Loucy (cell line): Measurements from ENCODE around the gene YWHAQ.
"Not testable (repeated sequence)": the region's sequence is repeated elsewhere in the genome, so short reads cannot be mapped to it uniquely, and the experiment has no call there.

Experiments used
- CTCF ChIP-seq: fragments of 200-600 bp; sonication (generic); conservative IDR thresholded peaks from 2 replicates; pipeline ENCODE4 v1.5.1; 2014; ENCODE audit warnings: mild to moderate bottlenecking, antibody characterized with exemption, low read length
- EZH2phosphoT487 ChIP-seq: fragments of 200-600 bp; IDR thresholded peaks from 2 replicates; pipeline ENCODE4 v1.6.1; 2018; ENCODE audit warnings: antibody characterized with exemption, mild to moderate bottlenecking, moderate library complexity, borderline replicate concordance

DNA sequence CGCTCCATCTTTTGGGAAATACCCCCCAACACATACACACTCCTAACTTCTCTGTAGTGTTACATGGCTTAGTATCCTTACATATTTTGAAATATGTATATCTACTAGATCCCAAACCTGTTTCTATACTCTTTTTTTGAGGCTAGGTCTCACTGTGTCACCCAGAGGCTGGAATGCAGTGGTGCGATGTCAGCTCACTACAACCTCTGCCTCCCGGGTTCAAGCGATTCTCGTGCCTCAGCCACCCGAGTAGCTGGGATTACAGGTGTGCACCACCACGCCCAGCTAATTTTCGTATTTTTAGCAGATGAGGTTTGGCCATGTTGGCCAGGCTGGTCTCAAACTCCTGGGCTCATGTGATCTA lies 19.3 kb downstream of the YWHAQ start:
- not testable (repeated sequence) for TF ChIP-seq CTCF, EZH2phosphoT487
